HCT116 (cell line): ENCODE data around the gene FBXO15. TPM values are rescaled to one million over a fixed set of nuclear protein-coding genes. Genes with fewer than 3 reads are reported as not detected.

ENCODE experiments used
- ATAC-seq: fragments of 200-7000 bp; cut with Tn5 transposase; 2 replicates; pipeline ENCODE4 v1.9.1; 2020; ENCODE audit warnings: mild to moderate bottlenecking, moderate library complexity
- BruUV-seq: library from RNA; stranded (reverse); fragments of 400-500 nt; replicated peaks from 2 replicates; lab custom pipeline; 2021; lab: Mats Ljungman, UMichigan
- CTCF ChIA-PET: fragments of 300-600 bp; sonication (Branson Sonifier 250); formaldehyde crosslinking; loops from one replicate; lab custom pipeline; 2021; ENCODE audit warnings: antibody characterized with exemption; lab: Charles Lee
- POLR2A ChIA-PET: fragments of 300-600, 350-600 bp; sonication (Branson Sonifier 250); formaldehyde crosslinking; loops from one replicate; lab custom pipeline; 2021; ENCODE audit warnings: antibody characterized with exemption; lab: Charles Lee
- RAD21 ChIA-PET, 2 experiments: fragments of 300-600 bp; sonication (Branson Sonifier 250); formaldehyde crosslinking; loops; one replicate each; lab custom pipeline; 2023; ENCODE audit warnings: low total read pairs in 2 of 2; ENCODE audit not compliant: uncharacterized antibody in 2 of 2, unreplicated experiment in 2 of 2, low non-redundant PET in 1 of 2; lab: Charles Lee
- DNase-seq: peaks from one replicate; pipeline ENCODE4 v3.0.0-alpha.2; 2010; ENCODE audit warnings: low read depth, low spot score
- H2AFZ ChIP-seq: fragments of 200-600 bp; shearing (Covaris generic), sonication (generic); 2 replicates; pipeline ENCODE4 v1.6.1; 2017; ENCODE audit warnings: low read depth, mixed run types, mixed read lengths, antibody characterized with exemption, low read length; ENCODE audit not compliant: poor library complexity, severe bottlenecking
- H3K27ac ChIP-seq: 2 replicates; pipeline ENCODE4 v1.5.1; 2012; ENCODE audit warnings: low read depth, low read length
- H3K27me3 ChIP-seq: fragments of 200-600 bp; sonication (generic); 2 replicates; pipeline ENCODE4 v1.6.1; 2016; ENCODE audit warnings: mixed run types, low read length, mixed read lengths; ENCODE audit not compliant: insufficient read depth
- H3K36me3 ChIP-seq, 2 experiments: fragments of 200-500 bp in 1 of 2; fragments of 200-600 bp in 1 of 2; sonication (Bioruptor generic) in 1 of 2; sonication (generic) in 1 of 2; 2 replicates each; pipeline versions ENCODE4 v1.5.1 to v1.6.1; 2014 to 2016; ENCODE audit warnings: low read length in 2 of 2, inconsistent platforms in 1 of 2, mixed read lengths in 1 of 2, mixed run types in 1 of 2; ENCODE audit not compliant: insufficient read depth in 2 of 2, control insufficient read depth in 1 of 2
- H3K4me1 ChIP-seq, 2 experiments: fragments of 200-600 bp in 1 of 2; sonication (generic) in 1 of 2; 2 replicates each; pipeline versions ENCODE4 v1.5.1 to v1.6.1; 2012 to 2017; ENCODE audit warnings: low read length in 2 of 2, inconsistent platforms in 1 of 2, mild to moderate bottlenecking in 1 of 2, mixed read lengths in 1 of 2, mixed run types in 1 of 2, moderate library complexity in 1 of 2; ENCODE audit not compliant: insufficient read depth in 2 of 2, control insufficient read depth in 1 of 2
- H3K4me2 ChIP-seq: fragments of 200-600 bp; sonication (generic); 2 replicates; pipeline ENCODE4 v1.6.1; 2017; ENCODE audit warnings: mixed run types, low read length, mixed read lengths
- H3K4me3 ChIP-seq, 2 experiments: fragments of 200-600 bp in 1 of 2; sonication (generic) in 1 of 2; replicated peaks in 1 of 2; 2 replicates each; pipeline ENCODE4 v1.5.1; 2011 to 2016; ENCODE audit warnings: low read length in 2 of 2, control low read depth in 1 of 2, low read depth in 1 of 2, mild to moderate bottlenecking in 1 of 2, mixed read lengths in 1 of 2, mixed run types in 1 of 2
- H3K79me2 ChIP-seq: fragments of 200-600 bp; sonication (generic); 2 replicates; pipeline ENCODE4 v1.6.1; 2017; ENCODE audit warnings: mild to moderate bottlenecking, mixed run types, low read length, moderate library complexity, mixed read lengths; ENCODE audit not compliant: insufficient read depth
- H3K9ac ChIP-seq: fragments of 200-600 bp; sonication (generic); 2 replicates; pipeline ENCODE4 v1.6.1; 2016; ENCODE audit warnings: low read length, mixed read lengths
- H3K9me2 ChIP-seq: fragments of 200-600 bp; sonication (generic), shearing (Covaris generic); 2 replicates; pipeline ENCODE4 v1.6.1; 2017; ENCODE audit warnings: mixed run types, mild to moderate bottlenecking, moderate library complexity; ENCODE audit not compliant: insufficient read depth
- H3K9me3 ChIP-seq, 2 experiments: fragments of 200-500 bp in 1 of 2; fragments of 200-600 bp in 1 of 2; sonication (Bioruptor generic) in 1 of 2; sonication (generic) in 1 of 2; 2 replicates each; pipeline ENCODE4 v1.6.1; 2014 to 2017; ENCODE audit warnings: low read length in 2 of 2, mixed read lengths in 2 of 2, inconsistent platforms in 1 of 2, low read depth in 1 of 2, mild to moderate bottlenecking in 1 of 2, mixed run types in 1 of 2, moderate library complexity in 1 of 2; ENCODE audit not compliant: control insufficient read depth in 1 of 2, insufficient read depth in 1 of 2
- H4K20me1 ChIP-seq: fragments of 200-600 bp; sonication (generic), shearing (Covaris generic); 2 replicates; pipeline ENCODE4 v1.6.1; 2017; ENCODE audit warnings: mixed run types, mild to moderate bottlenecking, moderate library complexity; ENCODE audit not compliant: insufficient read depth
- CBX3 ChIP-seq: IDR thresholded peaks from 2 replicates; pipeline ENCODE4 v1.6.1; 2012; ENCODE audit warnings: low read depth
- CEBPB ChIP-seq: IDR thresholded peaks from 2 replicates; pipeline ENCODE4 v1.6.1; 2012; ENCODE audit warnings: low read depth
- EGR1 ChIP-seq: IDR thresholded peaks from 2 replicates; pipeline ENCODE4 v1.6.1; 2012; ENCODE audit warnings: low read depth
- POLR2A ChIP-seq: IDR thresholded peaks from 2 replicates; pipeline ENCODE4 v1.7.0; 2011; ENCODE audit warnings: borderline replicate concordance; ENCODE audit not compliant: insufficient read depth, insufficient read length; ENCODE audit errors: extremely low read depth
- POLR2AphosphoS5 ChIP-seq: IDR thresholded peaks from 2 replicates; pipeline ENCODE4 v1.6.1; 2011; ENCODE audit warnings: mild to moderate bottlenecking, low read depth, low read length, moderate library complexity
- RAD21 ChIP-seq: IDR thresholded peaks from 2 replicates; pipeline ENCODE4 v1.6.1; 2012; ENCODE audit warnings: low read depth, mild to moderate bottlenecking
- SRF ChIP-seq: IDR thresholded peaks from 2 replicates; pipeline ENCODE4 v1.6.1; 2012; ENCODE audit warnings: low read depth
- TCF7L2 ChIP-seq: IDR thresholded peaks from 2 replicates; pipeline ENCODE4 v1.7.0; 2011; ENCODE audit warnings: borderline replicate concordance, inconsistent platforms; ENCODE audit not compliant: insufficient read depth, insufficient read length; ENCODE audit errors: extremely low read depth
- ZNF274 ChIP-seq: fragments of 200-500 bp; sonication (Bioruptor generic); IDR thresholded peaks from 2 replicates; pipeline ENCODE4 v1.6.1; 2014; ENCODE audit warnings: mild to moderate bottlenecking, low read depth, low read length, inconsistent platforms
- intact Hi-C: fragments of 100-400 bp; cut with micrococcal nuclease; formaldehyde crosslinking; loops from 2 replicates; pipeline ENCODE4 v1.10.0; 2022
- total RNA-seq: library from RNA; stranded (reverse); gene quantifications from one replicate; pipeline ENCODE4 v1.2.1, GENCODE V29; 2021; ENCODE audit not compliant: unreplicated experiment
- TF ChIP-seq, protein P1 (sequence below), 3 experiments: fragments of 200-600 bp in 1 of 3; sonication (generic) in 1 of 3; IDR thresholded peaks in 2 of 3; conservative IDR thresholded peaks in 1 of 3; 2 replicates each; pipeline ENCODE4 v1.5.1; 2012 to 2017; ENCODE audit warnings: low read depth in 2 of 3, low read length in 2 of 3, antibody characterized with exemption in 1 of 3, borderline replicate concordance in 1 of 3, control low read depth in 1 of 3, mild to moderate bottlenecking in 1 of 3, mixed read lengths in 1 of 3, mixed run types in 1 of 3, moderate library complexity in 1 of 3; ENCODE audit not compliant: insufficient read depth in 1 of 3
- TF ChIP-seq, protein P2 (sequence below): IDR thresholded peaks from 2 replicates; pipeline ENCODE4 v1.6.1; 2012
- TF ChIP-seq, protein P3 (sequence below): IDR thresholded peaks from 2 replicates; pipeline ENCODE4 v1.6.1; 2012; ENCODE audit warnings: low read depth
- TF ChIP-seq, protein P4 (sequence below): IDR thresholded peaks from 2 replicates; pipeline ENCODE4 v1.6.1; 2011; ENCODE audit warnings: mild to moderate bottlenecking, low read length, moderate library complexity; ENCODE audit not compliant: insufficient replicate concordance; ENCODE audit errors: extremely low read depth

The FBXO15 gene
- total RNA-seq, 1 experiment from 2014 or later: 1.1 TPM

DNA sequence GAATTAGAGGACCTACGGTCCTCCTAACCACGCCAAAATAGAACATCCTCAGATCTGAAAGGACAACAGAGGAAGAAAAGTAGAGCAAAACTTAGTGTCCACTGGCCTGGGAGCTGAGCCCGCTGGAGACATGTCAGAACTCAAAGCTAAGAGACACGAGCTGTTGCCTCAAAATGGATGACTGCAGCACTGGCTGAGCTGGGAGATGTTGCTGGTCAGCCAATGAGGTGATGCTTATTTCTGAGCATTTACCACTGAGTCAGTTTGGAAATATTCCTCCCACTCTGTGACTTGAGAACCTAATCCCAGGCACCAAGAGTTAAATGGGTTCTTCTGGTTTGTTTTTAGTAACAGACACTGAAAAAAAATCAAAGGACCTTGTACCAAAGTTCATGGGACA, 32.6 kb downstream of the FBXO15 start (continued):
- TF ChIP-seq POLR2A (no peak), EGR1 (no peak)
- TF ChIP-seq, protein P1, sequence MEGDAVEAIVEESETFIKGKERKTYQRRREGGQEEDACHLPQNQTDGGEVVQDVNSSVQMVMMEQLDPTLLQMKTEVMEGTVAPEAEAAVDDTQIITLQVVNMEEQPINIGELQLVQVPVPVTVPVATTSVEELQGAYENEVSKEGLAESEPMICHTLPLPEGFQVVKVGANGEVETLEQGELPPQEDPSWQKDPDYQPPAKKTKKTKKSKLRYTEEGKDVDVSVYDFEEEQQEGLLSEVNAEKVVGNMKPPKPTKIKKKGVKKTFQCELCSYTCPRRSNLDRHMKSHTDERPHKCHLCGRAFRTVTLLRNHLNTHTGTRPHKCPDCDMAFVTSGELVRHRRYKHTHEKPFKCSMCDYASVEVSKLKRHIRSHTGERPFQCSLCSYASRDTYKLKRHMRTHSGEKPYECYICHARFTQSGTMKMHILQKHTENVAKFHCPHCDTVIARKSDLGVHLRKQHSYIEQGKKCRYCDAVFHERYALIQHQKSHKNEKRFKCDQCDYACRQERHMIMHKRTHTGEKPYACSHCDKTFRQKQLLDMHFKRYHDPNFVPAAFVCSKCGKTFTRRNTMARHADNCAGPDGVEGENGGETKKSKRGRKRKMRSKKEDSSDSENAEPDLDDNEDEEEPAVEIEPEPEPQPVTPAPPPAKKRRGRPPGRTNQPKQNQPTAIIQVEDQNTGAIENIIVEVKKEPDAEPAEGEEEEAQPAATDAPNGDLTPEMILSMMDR (IDR thresholded peaks at IDR 0.05 in 2 of 3, conservative IDR thresholded peaks at IDR 0.05 in 1 of 3; ENCODE audit: borderline replicate concordance in 1 of 3, insufficient read depth in 1 of 3, low read depth in 2 of 3, low read length in 2 of 3): no peak
- TF ChIP-seq, protein P2, sequence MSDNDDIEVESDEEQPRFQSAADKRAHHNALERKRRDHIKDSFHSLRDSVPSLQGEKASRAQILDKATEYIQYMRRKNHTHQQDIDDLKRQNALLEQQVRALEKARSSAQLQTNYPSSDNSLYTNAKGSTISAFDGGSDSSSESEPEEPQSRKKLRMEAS: no peak

DNA sequence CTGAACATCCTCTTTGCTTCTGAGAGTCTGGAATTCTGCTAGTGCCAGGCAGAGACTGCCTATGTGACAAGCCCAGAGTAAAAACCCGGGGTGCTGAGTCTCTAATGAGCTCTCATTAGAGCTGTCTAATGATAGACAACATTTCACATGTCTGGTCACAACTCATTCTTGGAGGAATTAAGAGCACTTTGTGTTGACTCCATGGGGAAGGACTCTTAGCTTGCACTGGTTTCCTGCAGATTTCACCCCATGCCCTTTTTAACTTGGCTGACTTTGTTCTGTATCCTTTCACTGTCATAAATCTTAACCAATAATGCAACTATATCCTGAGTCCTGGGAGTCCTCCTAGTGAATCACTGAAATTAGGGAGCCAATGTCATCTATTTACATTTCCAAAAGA, 33.5 kb downstream of the FBXO15 start:
- no peak for DNase-seq
- no peak overlapping the region for H3K27ac ChIP-seq
- H3K4me1 ChIP-seq: no peaks in the 10 kb centered on the region
- ChIA-PET RAD21 (no interaction called here), CTCF (interaction anchor here (1.1 kb wide), 1 partner anchor 32 kb away, joined by 4 read pairs; no protein-coding TSS in a partner anchor), POLR2A (no interaction called here)
- no peaks in the 10 kb centered on the region for H3K36me3 ChIP-seq
- no peak overlapping the region for H3K4me3 ChIP-seq
- intact Hi-C loops: no loop called here
- no peaks in the 10 kb centered on the region for H3K9me2 ChIP-seq
- H2AFZ ChIP-seq: no peak overlapping the region
- H3K9ac ChIP-seq: no peak overlapping the region
- no peaks in the 10 kb centered on the region for H3K79me2 ChIP-seq
- H3K4me2 ChIP-seq: no peak overlapping the region
- H3K9me3 ChIP-seq: no peaks in the 10 kb centered on the region
- H3K27me3 ChIP-seq: peaks cover 4% of the 10 kb centered on the region
- ATAC-seq: no peak
- H4K20me1 ChIP-seq: no peaks in the 10 kb centered on the region; the same call in 1 of the 2 replicates
- no TSS peak for BruUV-seq
- no peak for TF ChIP-seq POLR2A
- TF ChIP-seq ZNF274: no peak
- TF ChIP-seq CBX3: no peak
- TF ChIP-seq, protein P3, sequence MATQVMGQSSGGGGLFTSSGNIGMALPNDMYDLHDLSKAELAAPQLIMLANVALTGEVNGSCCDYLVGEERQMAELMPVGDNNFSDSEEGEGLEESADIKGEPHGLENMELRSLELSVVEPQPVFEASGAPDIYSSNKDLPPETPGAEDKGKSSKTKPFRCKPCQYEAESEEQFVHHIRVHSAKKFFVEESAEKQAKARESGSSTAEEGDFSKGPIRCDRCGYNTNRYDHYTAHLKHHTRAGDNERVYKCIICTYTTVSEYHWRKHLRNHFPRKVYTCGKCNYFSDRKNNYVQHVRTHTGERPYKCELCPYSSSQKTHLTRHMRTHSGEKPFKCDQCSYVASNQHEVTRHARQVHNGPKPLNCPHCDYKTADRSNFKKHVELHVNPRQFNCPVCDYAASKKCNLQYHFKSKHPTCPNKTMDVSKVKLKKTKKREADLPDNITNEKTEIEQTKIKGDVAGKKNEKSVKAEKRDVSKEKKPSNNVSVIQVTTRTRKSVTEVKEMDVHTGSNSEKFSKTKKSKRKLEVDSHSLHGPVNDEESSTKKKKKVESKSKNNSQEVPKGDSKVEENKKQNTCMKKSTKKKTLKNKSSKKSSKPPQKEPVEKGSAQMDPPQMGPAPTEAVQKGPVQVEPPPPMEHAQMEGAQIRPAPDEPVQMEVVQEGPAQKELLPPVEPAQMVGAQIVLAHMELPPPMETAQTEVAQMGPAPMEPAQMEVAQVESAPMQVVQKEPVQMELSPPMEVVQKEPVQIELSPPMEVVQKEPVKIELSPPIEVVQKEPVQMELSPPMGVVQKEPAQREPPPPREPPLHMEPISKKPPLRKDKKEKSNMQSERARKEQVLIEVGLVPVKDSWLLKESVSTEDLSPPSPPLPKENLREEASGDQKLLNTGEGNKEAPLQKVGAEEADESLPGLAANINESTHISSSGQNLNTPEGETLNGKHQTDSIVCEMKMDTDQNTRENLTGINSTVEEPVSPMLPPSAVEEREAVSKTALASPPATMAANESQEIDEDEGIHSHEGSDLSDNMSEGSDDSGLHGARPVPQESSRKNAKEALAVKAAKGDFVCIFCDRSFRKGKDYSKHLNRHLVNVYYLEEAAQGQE: no peak
- TF ChIP-seq TCF7L2: no peak
- TF ChIP-seq, protein P4, sequence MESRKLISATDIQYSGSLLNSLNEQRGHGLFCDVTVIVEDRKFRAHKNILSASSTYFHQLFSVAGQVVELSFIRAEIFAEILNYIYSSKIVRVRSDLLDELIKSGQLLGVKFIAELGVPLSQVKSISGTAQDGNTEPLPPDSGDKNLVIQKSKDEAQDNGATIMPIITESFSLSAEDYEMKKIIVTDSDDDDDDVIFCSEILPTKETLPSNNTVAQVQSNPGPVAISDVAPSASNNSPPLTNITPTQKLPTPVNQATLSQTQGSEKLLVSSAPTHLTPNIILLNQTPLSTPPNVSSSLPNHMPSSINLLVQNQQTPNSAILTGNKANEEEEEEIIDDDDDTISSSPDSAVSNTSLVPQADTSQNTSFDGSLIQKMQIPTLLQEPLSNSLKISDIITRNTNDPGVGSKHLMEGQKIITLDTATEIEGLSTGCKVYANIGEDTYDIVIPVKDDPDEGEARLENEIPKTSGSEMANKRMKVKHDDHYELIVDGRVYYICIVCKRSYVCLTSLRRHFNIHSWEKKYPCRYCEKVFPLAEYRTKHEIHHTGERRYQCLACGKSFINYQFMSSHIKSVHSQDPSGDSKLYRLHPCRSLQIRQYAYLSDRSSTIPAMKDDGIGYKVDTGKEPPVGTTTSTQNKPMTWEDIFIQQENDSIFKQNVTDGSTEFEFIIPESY: no peak
- TF ChIP-seq, protein P2: no peak
- TF ChIP-seq, protein P1 (IDR thresholded peaks at IDR 0.05 in 2 of 3, conservative IDR thresholded peaks at IDR 0.05 in 1 of 3; ENCODE audit: borderline replicate concordance in 1 of 3, insufficient read depth in 1 of 3, low read depth in 2 of 3, low read length in 2 of 3): no peak
- no peak for TF ChIP-seq SRF
- TF ChIP-seq RAD21: no peak
- TF ChIP-seq CEBPB: no peak
- no peak for TF ChIP-seq POLR2AphosphoS5
